GM23338 (cell line): ENCODE data around the gene SH3BGRL. TPM values are rescaled to one million over a fixed set of nuclear protein-coding genes. Genes with fewer than 3 reads are reported as not detected.

Source experiments
- ATAC-seq: fragments of 200-7000 bp; cut with Tn5 transposase; 3 replicates; pipeline ENCODE4 v1.9.1; 2020
- DNase-seq: peaks from one replicate; pipeline ENCODE4 v3.0.0-alpha.2; 2015; ENCODE audit warnings: low spot score
- H2AFZ ChIP-seq: fragments of 200-600 bp; sonication (generic); 2 replicates; pipeline ENCODE4 v1.8.0; 2016; ENCODE audit warnings: antibody characterized with exemption, mild to moderate bottlenecking, moderate library complexity
- H3F3A ChIP-seq: fragments of 200-600 bp; sonication (generic); replicated peaks from 2 replicates; pipeline ENCODE4 v1.8.0; 2017; ENCODE audit warnings: antibody characterized with exemption, mixed run types, low read depth
- H3K27ac ChIP-seq: fragments of 200-600 bp; sonication (generic); 2 replicates; pipeline ENCODE4 v1.6.1; 2016; ENCODE audit warnings: low read depth
- H3K27me3 ChIP-seq: fragments of 200-600 bp; sonication (generic); 2 replicates; pipeline ENCODE4 v1.8.0; 2016; ENCODE audit warnings: mild to moderate bottlenecking, mixed run types, moderate library complexity; ENCODE audit not compliant: insufficient read depth
- H3K36me3 ChIP-seq: fragments of 200-600 bp; sonication (generic); 2 replicates; pipeline ENCODE4 v1.8.0; 2016; ENCODE audit warnings: mild to moderate bottlenecking; ENCODE audit not compliant: insufficient read depth
- H3K4me1 ChIP-seq: fragments of 200-600 bp; sonication (generic); 2 replicates; pipeline ENCODE4 v1.8.0; 2016; ENCODE audit warnings: mild to moderate bottlenecking, moderate library complexity; ENCODE audit not compliant: insufficient read depth
- H3K4me2 ChIP-seq: fragments of 200-600 bp; sonication (generic); 2 replicates; pipeline ENCODE4 v1.7.1; 2017; ENCODE audit warnings: mixed run types
- H3K4me3 ChIP-seq: fragments of 200-600 bp; sonication (generic); 2 replicates; pipeline ENCODE4 v1.6.1; 2016; ENCODE audit warnings: mixed run types
- H3K79me2 ChIP-seq: fragments of 200-600 bp; sonication (generic); replicated peaks from 2 replicates; pipeline ENCODE4 v1.8.0; 2017; ENCODE audit warnings: mild to moderate bottlenecking; ENCODE audit not compliant: insufficient read depth
- H3K9me2 ChIP-seq: fragments of 200-600 bp; sonication (generic); 2 replicates; pipeline ENCODE4 v1.8.0; 2017; ENCODE audit not compliant: insufficient read depth
- H4K20me1 ChIP-seq: fragments of 200-600 bp; sonication (generic); replicated peaks from 2 replicates; pipeline ENCODE4 v1.8.0; 2017; ENCODE audit warnings: mild to moderate bottlenecking; ENCODE audit not compliant: insufficient read depth
- H3K27ac Mint-ChIP-seq: 2 replicates; pipeline ENCODE4 v1.8.0; 2020; ENCODE audit warnings: inconsistent platforms, mild to moderate bottlenecking, moderate library complexity, mixed read lengths
- H3K27me3 Mint-ChIP-seq: 3 replicates; pipeline ENCODE4 v1.8.0; 2022; ENCODE audit warnings: low read depth, mild to moderate bottlenecking, moderate library complexity, mixed read lengths, inconsistent platforms; ENCODE audit not compliant: insufficient read depth, poor library complexity
- H3K36me3 Mint-ChIP-seq: 3 replicates; pipeline ENCODE4 v1.8.0; 2021; ENCODE audit warnings: low read depth, mild to moderate bottlenecking, inconsistent platforms, moderate library complexity, mixed read lengths
- H3K4me1 Mint-ChIP-seq: 3 replicates; pipeline ENCODE4 v1.8.0; 2020; ENCODE audit warnings: mild to moderate bottlenecking, inconsistent platforms, mixed read lengths
- H3K4me3 Mint-ChIP-seq: 3 replicates; pipeline ENCODE4 v1.8.0; 2021; ENCODE audit warnings: moderate library complexity, mild to moderate bottlenecking, inconsistent platforms, mixed read lengths
- H3K9me3 Mint-ChIP-seq: 3 replicates; pipeline ENCODE4 v1.8.0; 2020; ENCODE audit warnings: moderate library complexity, mild to moderate bottlenecking, inconsistent platforms, mixed read lengths
- CREB1 ChIP-seq: fragments of 250-450 bp; sonication (Bioruptor Pico); IDR thresholded peaks from 2 replicates; pipeline ENCODE4 v1.5.0; 2020; ENCODE audit warnings: low read depth, mild to moderate bottlenecking, moderate library complexity
- CTCF ChIP-seq, 2 experiments: fragments of 200-600 bp in 1 of 2; sonication (generic) in 1 of 2; conservative IDR thresholded peaks; 2 replicates each; pipeline versions ENCODE4 v1.5.1 to v1.6.1; 2016 to 2017; ENCODE audit warnings: antibody characterized with exemption in 2 of 2, low read depth in 2 of 2, mild to moderate bottlenecking in 2 of 2, moderate library complexity in 1 of 2
- ETS1 ChIP-seq: IDR thresholded peaks from 2 replicates; pipeline ENCODE4 v1.6.1; 2016; ENCODE audit warnings: antibody characterized with exemption
- EZH2 ChIP-seq: fragments of 200-600 bp; sonication (generic); IDR thresholded peaks from one replicate; pipeline ENCODE4 v1.8.0; 2017; ENCODE audit warnings: antibody characterized with exemption, mild to moderate bottlenecking, low read depth; ENCODE audit not compliant: unreplicated experiment
- EZH2phosphoT487 ChIP-seq: fragments of 200-600 bp; sonication (generic); IDR thresholded peaks from one replicate; pipeline ENCODE4 v1.8.1; 2018; ENCODE audit warnings: antibody characterized with exemption; ENCODE audit not compliant: unreplicated experiment
- JUNB ChIP-seq: IDR thresholded peaks from one replicate; pipeline ENCODE4 v1.6.1; 2016; ENCODE audit warnings: antibody characterized with exemption; ENCODE audit not compliant: unreplicated experiment
- NANOG ChIP-seq: IDR thresholded peaks from 2 replicates; pipeline ENCODE4 v1.6.1; 2016; ENCODE audit warnings: antibody characterized with exemption, borderline replicate concordance
- POLR2AphosphoS5 ChIP-seq: IDR thresholded peaks from 2 replicates; pipeline ENCODE4 v1.6.1; 2016; ENCODE audit warnings: antibody characterized with exemption, low read depth
- REST ChIP-seq: IDR thresholded peaks from one replicate; pipeline ENCODE4 v1.6.1; 2018; ENCODE audit warnings: antibody characterized with exemption; ENCODE audit not compliant: unreplicated experiment
- STAT1 ChIP-seq: IDR thresholded peaks from one replicate; pipeline ENCODE4 v1.6.1; 2016; ENCODE audit warnings: antibody characterized with exemption; ENCODE audit not compliant: unreplicated experiment
- ZNF114 ChIP-seq: fragments of 250-450 bp; sonication (Bioruptor Pico); IDR thresholded peaks from 2 replicates; pipeline ENCODE4 v1.5.0; 2020; ENCODE audit warnings: mild to moderate bottlenecking, moderate library complexity
- ZNF331 ChIP-seq: fragments of 250-450 bp; sonication (Bioruptor Pico); IDR thresholded peaks from 2 replicates; pipeline ENCODE4 v1.5.0; 2020; ENCODE audit warnings: low read depth, mild to moderate bottlenecking, moderate library complexity
- ZNF462 ChIP-seq: fragments of 250-450 bp; sonication (Bioruptor Pico); IDR thresholded peaks from 2 replicates; pipeline ENCODE4 v1.5.0; 2020; ENCODE audit warnings: mild to moderate bottlenecking, moderate library complexity
- polyA plus RNA-seq: library from polyadenylated mRNA; unstranded; fragments of >200 nt; fragmentation: Nextera tagmentation; extraction: Ambion mirVana; gene quantifications from 2 replicates; pipeline ENCODE4 v1.2.1, GENCODE V29; 2016
- total RNA-seq: library from RNA; depleted of rRNA; stranded (reverse); fragments of >200 nt; shearing (Covaris generic); gene quantifications from 2 replicates; pipeline ENCODE4 v1.2.3, GENCODE V29; 2014

SH3BGRL gene
- total and polyA plus RNA-seq, 2 experiments from 2014 or later, result 60.8 to 61.1 TPM

- H3K9me3 Mint-ChIP-seq, result no peaks in the 10 kb centered on the region
- TF ChIP-seq REST (no peak), EZH2phosphoT487 (no peak), STAT1 (no peak), EZH2 (no peak), ETS1 (no peak), JUNB (no peak), ZNF462 (CRISPR knock-in tag) (no peak), NANOG (no peak), ZNF114 (no peak), ZNF331 (CRISPR knock-in tag) (no peak), CTCF (conservative IDR thresholded peaks at IDR 0.05; ENCODE audit: low read depth in 2 of 2) (no peak), POLR2AphosphoS5 (no peak), CREB1 (CRISPR knock-in tag) (no peak)
- peaks cover 2% of the 10 kb centered on the region; the same call in 1 of the 3 replicates for H3K36me3 Mint-ChIP-seq
- H3K27me3 Mint-ChIP-seq, result no peaks in the 10 kb centered on the region
- DNase-seq (no peak), ATAC-seq (no peak)
- Histone ChIP-seq H2AFZ (no peak overlapping the region), H4K20me1 (no peaks in the 10 kb centered on the region), H3K79me2 (no peaks in the 10 kb centered on the region), H3K36me3 (no peaks in the 10 kb centered on the region), H3K4me2 (no peak overlapping the region), H3K27me3 (no peaks in the 10 kb centered on the region), H3K27ac (no peak overlapping the region), H3K9me2 (no peaks in the 10 kb centered on the region), H3K4me1 (no peaks in the 10 kb centered on the region), H3F3A (no peaks in the 10 kb centered on the region), H3K4me3 (no peak overlapping the region)
- H3K27ac Mint-ChIP-seq, result no peak overlapping the region
- H3K4me1 Mint-ChIP-seq, result peaks cover 3% of the 10 kb centered on the region; the same call in 2 of the 3 replicates
- no peak overlapping the region for H3K4me3 Mint-ChIP-seq
Observed at GRCh38 chrX:81308086-81308829, 106.4 kb downstream of the SH3BGRL start.
